ENCODE measurements around the gene PDIA4. TPM values are rescaled to one million over a fixed set of nuclear protein-coding genes. Genes with fewer than 3 reads are reported as not detected.

Gene PDIA4
- total RNA-seq, 4 donors from 2014 or later: 33.2 to 58.1 (median 42.8) TPM

GRCh38 chr7:149002604-149003003, 25.7 kb downstream of the PDIA4 start:
- intact Hi-C loops (cut with DNase I): no loop called here
- no peak for DNase-seq (ENCODE audit: extremely low spot score)
- no peak overlapping the region for H3K4me3 ChIP-seq
- no peaks in the 10 kb centered on the region for H3K9me3 ChIP-seq
- no peaks in the 10 kb centered on the region for H3K27me3 ChIP-seq
- TF ChIP-seq EP300 (IDR thresholded peaks at IDR 0.05) (no peak), POLR2A (IDR thresholded peaks at IDR 0.05; ENCODE audit: low read depth) (no peak), CTCF (IDR thresholded peaks at IDR 0.05) (no peak), POLR2AphosphoS5 (IDR thresholded peaks at IDR 0.05) (no peak)
- H3K27ac ChIP-seq (replicated peaks in 1 of 4): no peak overlapping the region
- peaks cover 9 to 53% (median 43%) of the 10 kb centered on the region in 4 donors for H3K36me3 ChIP-seq
- peaks cover 0 to 10% (median 8%) of the 10 kb centered on the region in 4 donors for H3K4me1 ChIP-seq
- 91% methylated on average over 13 of the region's 13 CpGs for WGBS

DNA sequence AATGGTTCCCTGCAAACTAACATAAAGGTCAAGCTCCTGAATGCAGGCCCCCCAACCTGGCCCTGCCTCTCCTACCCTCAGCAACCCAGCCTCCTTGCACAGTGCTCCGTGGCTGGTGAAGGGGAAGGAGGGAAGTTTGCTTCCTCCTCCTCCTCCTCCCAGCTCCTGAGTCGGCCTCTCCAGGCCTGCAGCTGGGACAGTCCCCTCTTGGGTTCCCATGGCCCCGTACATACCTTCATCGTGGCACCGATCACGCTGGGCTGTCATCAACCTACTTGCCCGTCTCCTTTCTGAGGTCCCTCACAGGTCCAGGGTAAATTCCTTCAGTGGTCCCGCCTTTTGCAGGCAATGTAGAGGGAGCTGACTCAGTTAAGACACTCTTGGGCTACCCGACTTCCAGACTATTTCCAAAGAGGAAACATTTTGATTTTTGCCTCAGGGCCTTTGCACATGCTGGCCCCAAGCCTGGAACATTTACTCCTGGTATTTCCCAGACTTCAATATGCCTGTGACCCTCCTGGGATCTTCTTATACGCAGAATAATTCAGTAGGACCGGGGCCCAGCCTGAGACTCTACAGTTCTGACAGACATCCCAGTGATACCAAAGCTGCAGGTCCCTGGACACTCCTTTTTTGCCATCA, 26.8 kb downstream of the PDIA4 start:
- H3K36me3 ChIP-seq: peaks cover 7 to 42% (median 32%) of the 10 kb centered on the region in 4 donors
- DNase-seq (ENCODE audit: extremely low spot score): no peak
- 73% methylated on average over 11 of the region's 11 CpGs for WGBS
- no peak overlapping the region for H3K4me3 ChIP-seq
- no peaks in the 10 kb centered on the region for H3K27me3 ChIP-seq
- peaks cover 0 to 10% (median 8%) of the 10 kb centered on the region in 4 donors for H3K4me1 ChIP-seq
- no peaks in the 10 kb centered on the region for H3K9me3 ChIP-seq
- H3K27ac ChIP-seq (replicated peaks in 1 of 4): no peak overlapping the region
- TF ChIP-seq CTCF (IDR thresholded peaks at IDR 0.05) (no peak), EP300 (IDR thresholded peaks at IDR 0.05) (no peak), POLR2A (IDR thresholded peaks at IDR 0.05; ENCODE audit: low read depth) (no peak)
- intact Hi-C loops (cut with DNase I): no loop called here

DNA sequence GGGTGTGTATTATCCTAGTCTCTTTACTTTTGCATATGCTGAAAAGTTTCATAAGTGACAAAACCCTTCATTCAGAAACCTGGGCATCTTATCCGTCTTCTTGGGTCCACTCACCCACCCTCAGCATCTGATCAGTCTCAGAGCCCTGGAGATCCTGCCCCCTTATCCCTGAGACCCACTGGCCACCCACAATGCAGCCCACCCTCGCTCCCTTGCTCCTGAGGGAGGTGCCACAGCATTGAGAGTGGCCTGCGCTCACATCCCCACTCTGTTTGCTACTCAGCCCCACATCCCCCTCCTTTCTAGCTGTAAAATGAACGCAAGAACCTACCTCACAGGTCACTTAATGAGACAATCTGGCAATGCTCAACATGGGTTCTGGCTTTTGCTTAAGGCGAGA, 27.3 kb downstream of the PDIA4 start:
- intact Hi-C loops (cut with DNase I): no loop called here
- H3K9me3 ChIP-seq: no peaks in the 10 kb centered on the region
- no peaks in the 10 kb centered on the region for H3K27me3 ChIP-seq
- H3K36me3 ChIP-seq: peaks cover 7 to 36% (median 27%) of the 10 kb centered on the region in 4 donors
- H3K4me3 ChIP-seq: no peak overlapping the region
- H3K4me1 ChIP-seq: peaks cover 0 to 9% (median 6%) of the 10 kb centered on the region in 4 donors
- TF ChIP-seq CTCF (IDR thresholded peaks at IDR 0.05): no peak
- no peak for TF ChIP-seq EP300 (IDR thresholded peaks at IDR 0.05)
- TF ChIP-seq POLR2AphosphoS5 (IDR thresholded peaks at IDR 0.05): no peak
- TF ChIP-seq POLR2A (IDR thresholded peaks at IDR 0.05; ENCODE audit: low read depth): no peak
- no peak for DNase-seq (ENCODE audit: extremely low spot score)
- 61% methylated on average over 5 of the region's 5 CpGs for WGBS
- H3K27ac ChIP-seq (replicated peaks in 1 of 4): no peak overlapping the region

DNA sequence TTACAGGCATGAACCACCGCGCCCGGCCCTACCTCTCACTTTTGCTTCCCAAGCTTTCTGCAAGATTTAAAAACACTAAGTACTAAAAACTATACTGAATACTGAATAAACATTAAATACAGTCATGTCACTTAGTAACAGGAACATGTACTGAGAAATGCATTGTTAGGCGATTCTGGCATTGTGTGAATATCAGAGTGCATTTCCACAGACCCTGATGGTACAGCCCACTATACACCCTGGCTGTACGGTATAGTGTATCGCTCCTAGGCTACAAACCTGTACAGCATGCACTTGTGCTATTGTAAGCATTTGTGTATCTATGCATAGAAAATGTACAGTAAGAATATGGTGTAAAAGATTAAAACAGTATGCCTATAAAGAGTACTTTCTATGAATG, 29.1 kb downstream of the PDIA4 start:
- Histone ChIP-seq H3K27me3 (peaks cover 0 to 3% (median 0%) of the 10 kb centered on the region in 4 donors), H3K27ac (replicated peaks in 1 of 4) (no peak overlapping the region), H3K4me1 (no peaks in the 10 kb centered on the region), H3K36me3 (peaks cover 7 to 22% (median 18%) of the 10 kb centered on the region in 4 donors), H3K4me3 (no peak overlapping the region), H3K9me3 (no peaks in the 10 kb centered on the region)
- intact Hi-C loops (cut with DNase I): no loop called here
- 95% methylated on average over 6 of the region's 6 CpGs for WGBS
- TF ChIP-seq EP300 (IDR thresholded peaks at IDR 0.05) (no peak), POLR2AphosphoS5 (IDR thresholded peaks at IDR 0.05) (no peak), POLR2A (IDR thresholded peaks at IDR 0.05; ENCODE audit: low read depth) (no peak), CTCF (IDR thresholded peaks at IDR 0.05) (no peak)
- no peak for DNase-seq (ENCODE audit: extremely low spot score)

DNA sequence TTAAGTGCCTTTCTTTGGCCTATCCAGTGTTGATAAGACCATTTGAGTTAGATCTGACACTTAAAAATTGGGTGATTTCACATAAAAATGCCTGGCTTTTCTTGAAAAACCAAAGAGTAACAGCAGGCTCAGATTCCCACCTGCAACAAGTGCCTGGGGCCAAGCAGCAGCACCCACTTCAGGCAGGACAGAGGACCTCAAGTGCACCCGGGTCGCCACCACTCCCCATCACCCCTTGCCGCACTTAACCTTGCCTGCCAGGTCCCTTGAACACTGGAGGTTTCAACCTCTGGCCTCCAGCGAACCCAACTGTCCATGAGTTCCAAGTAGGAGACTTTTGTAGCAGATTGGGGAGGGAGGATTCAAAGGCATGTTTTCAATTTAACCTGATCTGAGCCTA, 30.8 kb downstream of the PDIA4 start:
- 69% methylated on average over 4 of the region's 4 CpGs for WGBS
- intact Hi-C loops (cut with DNase I): no loop called here

More for the DNA sequence above, 30.8 kb downstream of the PDIA4 start:
- no peak overlapping the region for H3K4me3 ChIP-seq
- no peaks in the 10 kb centered on the region for H3K9me3 ChIP-seq
- TF ChIP-seq POLR2A (IDR thresholded peaks at IDR 0.05; ENCODE audit: low read depth): no peak
- no peak for TF ChIP-seq CTCF (IDR thresholded peaks at IDR 0.05)
- no peak for TF ChIP-seq EP300 (IDR thresholded peaks at IDR 0.05)
- TF ChIP-seq POLR2AphosphoS5 (IDR thresholded peaks at IDR 0.05): no peak
- no peak for DNase-seq (ENCODE audit: extremely low spot score)
- H3K36me3 ChIP-seq: peaks cover 0 to 6% (median 2%) of the 10 kb centered on the region in 4 donors
- no peaks in the 10 kb centered on the region for H3K4me1 ChIP-seq
- no peak overlapping the region for H3K27ac ChIP-seq (replicated peaks in 1 of 4)
- H3K27me3 ChIP-seq: peaks cover 0 to 12% (median 0%) of the 10 kb centered on the region in 4 donors
